GM13977 (cell line): ENCODE results near the gene IZUMO4.

Experiments used
- DNase-seq: peaks from one replicate; pipeline ENCODE4 v3.0.0; 2012; ENCODE audit warnings: low spot score
- in situ Hi-C: fragments of 300-500 bp; cut with MboI; formaldehyde crosslinking; loops from one replicate; pipeline ENCODE4 v1.12.0; 2022; ENCODE audit warnings: low sequenced_read_pairs, low pct_unique_long_range_greater_than_20kb, mixed read lengths, inconsistent platforms; ENCODE audit not compliant: unreplicated experiment
- TF ChIP-seq, protein P1 (sequence below): IDR thresholded peaks from 2 replicates; pipeline ENCODE4 v1.5.1; 2012; ENCODE audit warnings: mild to moderate bottlenecking, control low read depth; ENCODE audit not compliant: insufficient read depth; ENCODE audit errors: extremely low read depth, missing control alignments

IZUMO4 gene

DNA sequence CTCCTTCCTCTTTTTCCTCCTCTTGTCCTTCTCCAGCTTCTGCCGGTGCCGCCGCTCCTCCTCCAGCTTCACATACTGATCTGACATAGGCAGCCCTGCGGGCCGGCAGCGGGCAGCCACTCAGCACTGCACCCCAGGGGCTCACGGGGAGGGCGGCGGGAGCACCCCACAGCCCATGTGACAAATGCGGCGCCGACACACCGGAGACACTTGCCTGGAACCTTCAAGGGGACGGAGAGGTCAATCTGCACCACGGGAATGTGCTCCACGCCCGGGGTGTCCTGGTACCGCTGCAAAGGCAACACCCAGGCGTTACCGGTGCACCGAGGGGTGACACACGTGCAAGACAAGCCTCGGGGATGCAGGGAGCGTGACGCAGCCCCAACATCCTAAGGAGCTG, 18.6 kb downstream of the IZUMO4 start:
- TF ChIP-seq, protein P1, sequence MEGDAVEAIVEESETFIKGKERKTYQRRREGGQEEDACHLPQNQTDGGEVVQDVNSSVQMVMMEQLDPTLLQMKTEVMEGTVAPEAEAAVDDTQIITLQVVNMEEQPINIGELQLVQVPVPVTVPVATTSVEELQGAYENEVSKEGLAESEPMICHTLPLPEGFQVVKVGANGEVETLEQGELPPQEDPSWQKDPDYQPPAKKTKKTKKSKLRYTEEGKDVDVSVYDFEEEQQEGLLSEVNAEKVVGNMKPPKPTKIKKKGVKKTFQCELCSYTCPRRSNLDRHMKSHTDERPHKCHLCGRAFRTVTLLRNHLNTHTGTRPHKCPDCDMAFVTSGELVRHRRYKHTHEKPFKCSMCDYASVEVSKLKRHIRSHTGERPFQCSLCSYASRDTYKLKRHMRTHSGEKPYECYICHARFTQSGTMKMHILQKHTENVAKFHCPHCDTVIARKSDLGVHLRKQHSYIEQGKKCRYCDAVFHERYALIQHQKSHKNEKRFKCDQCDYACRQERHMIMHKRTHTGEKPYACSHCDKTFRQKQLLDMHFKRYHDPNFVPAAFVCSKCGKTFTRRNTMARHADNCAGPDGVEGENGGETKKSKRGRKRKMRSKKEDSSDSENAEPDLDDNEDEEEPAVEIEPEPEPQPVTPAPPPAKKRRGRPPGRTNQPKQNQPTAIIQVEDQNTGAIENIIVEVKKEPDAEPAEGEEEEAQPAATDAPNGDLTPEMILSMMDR: no peak
- in situ Hi-C loops: no loop called here
- no peak for DNase-seq

DNA sequence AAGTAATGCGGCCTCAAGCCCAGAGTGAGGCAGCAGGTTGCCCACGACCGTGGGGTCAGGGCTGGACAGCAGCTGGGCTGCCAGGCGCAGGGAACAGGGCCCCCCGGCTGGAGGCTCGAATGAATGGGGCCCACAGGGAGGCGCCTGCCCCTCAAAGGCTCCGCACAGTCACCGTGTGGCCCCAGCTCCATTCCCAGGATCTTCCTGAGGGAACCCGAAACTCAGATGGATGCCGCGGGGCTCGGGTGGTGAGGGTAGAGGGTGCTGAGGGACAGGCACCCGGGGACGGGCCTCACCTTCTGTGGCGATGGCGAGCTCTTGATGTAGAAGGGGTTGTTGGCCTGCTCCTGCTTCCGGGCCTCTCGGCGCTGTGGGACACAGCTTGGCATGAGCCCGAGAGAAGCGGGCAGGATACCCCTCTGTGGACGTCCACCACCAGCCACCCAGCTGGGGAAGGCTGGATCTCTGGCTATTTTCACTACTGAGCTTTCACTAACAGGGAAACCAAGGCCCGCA, 19.3 kb downstream of the IZUMO4 start:
- no peak for DNase-seq
- in situ Hi-C loops: no loop called here
- TF ChIP-seq, protein P1: no peak

DNA sequence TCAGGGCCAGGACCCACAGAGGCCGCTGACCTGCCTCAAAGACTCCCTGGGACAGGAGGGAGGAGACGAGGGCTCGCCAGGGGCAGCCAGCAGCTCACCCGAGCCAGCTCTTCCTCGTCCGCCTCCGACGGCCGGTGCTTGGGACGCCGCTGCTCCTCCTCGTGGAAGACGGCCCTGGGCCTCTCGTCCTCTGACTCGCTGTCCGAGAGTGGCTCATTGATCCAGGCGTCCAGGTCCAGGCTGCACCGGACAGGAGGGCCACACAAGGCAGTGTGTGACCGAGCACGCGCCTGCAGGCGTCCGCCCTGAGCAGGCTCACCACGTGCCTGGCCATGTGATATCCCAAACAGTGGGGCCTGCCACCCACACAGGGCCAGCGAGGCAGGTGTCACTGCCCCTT, 19.8 kb downstream of the IZUMO4 start:
- TF ChIP-seq, protein P1: no peak
- no peak for DNase-seq
- in situ Hi-C loops: no loop called here

DNA sequence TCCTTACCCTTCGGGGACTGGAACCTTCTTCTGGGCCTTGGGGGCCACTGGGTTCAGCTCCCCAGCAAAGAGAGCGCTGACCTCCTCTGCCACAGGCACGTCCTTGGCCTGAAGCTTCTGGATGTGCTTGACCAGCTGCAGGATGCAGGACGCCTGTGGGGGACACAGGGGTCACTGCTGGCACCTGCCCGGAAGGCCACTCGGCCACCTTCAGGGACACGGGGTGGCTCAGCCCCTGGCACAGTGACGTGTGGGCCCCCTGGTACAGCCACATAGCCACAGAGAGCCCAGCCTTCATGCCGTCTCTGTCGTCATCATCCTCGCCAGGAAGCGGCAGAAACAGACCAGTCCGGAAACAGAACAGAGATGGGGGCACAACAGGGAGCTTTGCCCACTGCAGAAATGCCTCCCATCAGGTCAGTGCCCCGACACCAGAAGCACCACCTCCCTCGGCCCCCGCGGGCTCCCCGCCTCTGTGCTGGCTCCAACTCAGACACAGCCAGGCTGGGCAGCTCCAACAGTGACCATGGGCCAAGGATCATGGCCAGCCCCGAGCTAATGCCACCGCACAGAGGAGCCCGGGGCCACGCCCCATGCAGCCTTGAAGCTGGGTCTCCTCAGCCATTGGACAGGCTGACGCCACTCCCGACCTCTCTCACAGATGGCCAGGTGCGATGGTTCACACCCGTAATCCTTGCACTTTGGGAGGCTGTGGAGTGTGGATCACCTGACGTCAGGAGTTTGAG, 20.7 kb downstream of the IZUMO4 start:
- no peak for DNase-seq
- in situ Hi-C loops: no loop called here
- TF ChIP-seq, protein P1: no peak

DNA sequence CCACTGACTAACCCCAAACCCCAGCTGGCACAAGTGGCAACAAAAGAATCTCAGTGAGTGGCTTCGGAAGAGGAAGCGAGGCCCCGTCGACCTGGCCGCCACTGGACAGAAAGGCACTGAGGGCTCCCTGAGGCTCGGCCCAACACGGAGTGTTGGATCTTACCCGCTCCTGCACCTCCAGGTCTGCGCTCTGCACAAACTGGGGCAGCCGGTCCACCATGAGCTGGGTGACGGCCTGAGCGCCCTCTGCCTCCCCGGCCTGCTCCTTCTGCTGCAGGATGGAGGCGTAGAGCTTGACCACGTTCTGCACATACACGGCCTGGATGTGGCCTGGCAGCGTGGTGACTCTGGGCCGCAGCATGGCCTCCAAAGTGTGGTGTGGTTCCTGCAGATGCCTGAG, 21.7 kb downstream of the IZUMO4 start:
- in situ Hi-C loops: no loop called here
- TF ChIP-seq, protein P1: no peak
- no peak for DNase-seq

DNA sequence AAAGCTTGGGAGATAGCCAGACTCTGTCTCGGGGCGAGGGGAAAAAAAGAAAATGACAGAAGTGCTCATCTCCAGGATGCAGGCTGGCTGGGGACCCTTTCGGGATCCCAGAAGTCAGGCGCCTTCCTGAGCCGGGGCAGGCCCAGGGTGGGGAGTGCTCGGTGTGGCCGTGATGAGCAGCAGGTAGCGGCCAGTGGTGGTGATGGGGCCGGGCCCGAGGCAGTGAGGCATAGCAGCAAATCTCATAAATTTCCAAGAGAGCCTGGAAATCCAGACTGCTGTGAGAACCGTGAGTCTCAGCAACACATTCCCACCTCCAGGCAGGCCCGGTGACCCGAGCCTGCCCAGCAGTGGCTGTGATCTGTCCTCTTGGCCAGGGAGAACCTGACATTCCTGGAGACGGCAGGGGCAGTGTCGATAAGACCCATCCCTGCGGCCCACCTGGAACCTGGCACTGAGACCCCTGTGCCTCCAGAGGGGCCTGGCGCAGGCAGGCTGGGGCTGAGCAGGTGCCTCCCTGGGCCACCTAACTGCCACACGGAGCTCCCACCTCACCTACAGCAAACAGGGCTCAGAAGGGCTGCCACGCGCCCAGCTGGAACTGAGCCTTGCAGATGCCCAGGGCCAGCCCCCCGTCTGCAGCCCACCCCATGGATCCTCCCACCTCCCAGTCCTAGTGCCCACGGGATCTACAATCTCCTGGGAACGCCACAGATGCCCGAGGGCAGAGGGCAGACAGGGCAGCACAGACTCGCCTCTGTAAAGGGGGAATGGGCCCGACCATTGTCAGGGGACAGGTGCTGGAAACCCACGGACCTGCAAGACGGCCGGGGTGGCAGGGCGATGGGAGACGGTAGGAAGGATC, 23.4 kb downstream of the IZUMO4 start:
- in situ Hi-C loops: no loop called here

More for the DNA sequence above, 23.4 kb downstream of the IZUMO4 start:
- no peak for DNase-seq
- TF ChIP-seq, protein P1: no peak
